Activated CD4-positive, alpha-beta T cell treated with anti-CD3 and anti-CD28 coated beads, Interleukin-2, amount 50 U/mL, for 24 hours (primary cell): ENCODE measurements around the gene B3GALT5.

Experiments used
- DNase-seq, 2 donors: peaks; one replicate each; pipeline ENCODE4 v3.0.0-alpha.2; 2020; ENCODE audit warnings: low read depth in 1 of 2, low spot score in 1 of 2

Gene B3GALT5

GRCh38 chr21:39604951-39605350, 7.8 kb upstream of the B3GALT5 start:
- no peak for DNase-seq

GRCh38 chr21:39610703-39611102, 2.0 kb upstream of the B3GALT5 start:
- DNase-seq, result no peak

GRCh38 chr21:39611551-39612190, 1.1 kb upstream of the B3GALT5 start:
- DNase-seq, result no peak

DNA sequence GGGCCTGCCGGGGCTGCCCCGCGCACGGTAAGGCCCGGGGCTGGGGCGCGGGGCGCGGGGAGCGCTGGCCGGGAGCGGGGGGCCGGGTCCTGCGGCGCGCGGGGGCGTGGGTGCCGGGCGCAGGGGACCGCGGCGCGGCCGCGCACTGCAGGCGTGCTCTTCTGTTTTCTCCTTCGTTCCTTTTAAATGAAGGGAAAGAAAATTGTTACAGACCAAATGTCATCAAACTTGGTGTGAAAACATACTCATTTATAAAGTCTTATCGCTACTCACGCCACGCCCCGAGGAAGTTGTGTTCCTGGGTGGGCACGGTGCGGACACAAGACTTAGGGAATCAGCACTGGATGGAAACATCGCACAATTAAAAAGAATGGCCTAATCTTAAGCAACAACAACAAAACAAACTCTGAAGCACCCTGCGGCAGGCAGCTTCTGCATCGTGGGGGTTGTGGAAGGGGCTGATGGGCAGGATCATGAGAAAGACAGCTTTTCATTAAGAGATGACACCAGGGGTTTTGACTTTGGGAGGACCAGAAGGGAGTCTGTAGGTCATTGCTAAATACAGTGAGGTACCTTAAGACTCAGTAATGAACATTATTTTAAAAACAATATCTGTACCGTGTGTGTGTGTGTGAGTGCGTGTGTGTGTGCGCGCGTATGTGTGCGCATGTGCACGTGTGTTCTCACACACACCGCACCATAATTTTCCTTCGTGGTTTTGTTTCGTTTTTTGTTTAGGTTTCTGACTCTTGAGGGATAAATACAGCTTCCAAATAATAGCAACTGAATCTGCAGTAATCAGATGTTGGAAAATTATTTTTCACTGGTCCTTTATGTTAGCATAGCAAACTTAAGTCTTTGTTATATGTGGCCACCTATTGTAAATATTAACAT, 548 bp downstream of the B3GALT5 start:
- DNase-seq, result no peak

DNA sequence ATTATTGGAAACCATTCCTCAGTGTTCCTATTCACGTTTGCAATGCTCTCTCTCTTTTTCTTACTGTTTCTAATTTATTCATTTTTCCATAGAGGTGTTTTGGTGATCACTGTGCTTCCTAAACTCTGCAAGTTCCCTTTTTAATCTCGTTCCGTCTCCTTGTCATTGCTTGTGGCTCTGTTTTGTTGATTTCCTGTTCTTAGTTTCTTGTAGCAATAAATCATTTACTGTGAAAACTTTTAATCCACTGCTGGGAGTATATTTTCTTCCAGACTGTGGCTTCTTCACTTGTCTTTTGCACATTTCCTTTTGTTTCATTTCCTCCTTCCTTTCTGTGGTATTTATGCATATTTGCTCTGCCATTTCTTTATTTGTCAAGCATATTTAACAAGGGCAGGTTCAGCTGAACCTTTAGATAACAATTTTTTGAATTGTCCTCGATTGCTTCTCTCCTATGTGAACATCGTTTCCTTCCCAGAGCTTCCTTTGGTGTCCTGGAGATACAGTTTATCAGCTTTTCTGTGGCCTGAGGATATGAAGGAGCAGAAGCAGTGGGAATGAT, 3.6 kb downstream of the B3GALT5 start:
- no peak for DNase-seq

GRCh38 chr21:39620856-39621255, 8.1 kb downstream of the B3GALT5 start:
- DNase-seq, result no peak

DNA sequence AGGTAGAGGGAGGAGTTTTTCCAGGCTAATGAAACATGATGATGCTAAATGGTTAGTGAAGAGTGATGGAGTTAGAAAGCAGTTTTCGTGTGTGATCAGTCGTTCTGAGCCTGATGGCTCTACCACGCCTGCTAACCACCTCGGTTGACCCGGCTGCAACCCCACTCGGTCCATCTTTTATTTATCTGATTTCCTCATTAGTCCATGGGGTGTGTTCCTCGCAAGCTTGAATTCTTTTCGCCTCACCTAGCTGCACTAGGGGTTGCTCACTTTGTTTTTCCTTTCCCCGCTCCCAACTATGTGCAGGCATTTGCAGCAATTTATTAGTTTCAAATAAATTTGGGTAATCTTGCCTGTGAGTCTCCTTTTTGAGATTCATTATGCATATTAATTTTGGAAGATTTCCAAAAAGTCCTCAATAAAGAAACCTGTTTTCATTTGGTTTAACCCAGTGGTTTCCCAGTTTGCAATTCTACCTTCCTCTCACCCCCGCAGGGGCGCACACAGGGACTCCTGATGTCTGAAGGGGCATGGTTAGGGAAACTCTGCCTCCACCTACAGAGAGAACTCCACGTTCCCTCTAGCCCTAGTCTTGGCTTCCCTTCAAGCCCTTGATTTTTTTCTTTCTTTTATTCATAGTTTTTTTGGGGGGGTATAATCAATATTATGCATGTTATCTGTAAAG, 12.6 kb downstream of the B3GALT5 start:
- DNase-seq, result no peak

- DNase-seq, result no peak
These were observed 15.6 kb downstream of the B3GALT5 start for GRCh38 chr21:39628385-39628784.

GRCh38 chr21:39630191-39630591, 17.5 kb downstream of the B3GALT5 start:
- no peak for DNase-seq

- no peak for DNase-seq
These were observed 18.1 kb downstream of the B3GALT5 start for GRCh38 chr21:39630827-39631226.

DNA sequence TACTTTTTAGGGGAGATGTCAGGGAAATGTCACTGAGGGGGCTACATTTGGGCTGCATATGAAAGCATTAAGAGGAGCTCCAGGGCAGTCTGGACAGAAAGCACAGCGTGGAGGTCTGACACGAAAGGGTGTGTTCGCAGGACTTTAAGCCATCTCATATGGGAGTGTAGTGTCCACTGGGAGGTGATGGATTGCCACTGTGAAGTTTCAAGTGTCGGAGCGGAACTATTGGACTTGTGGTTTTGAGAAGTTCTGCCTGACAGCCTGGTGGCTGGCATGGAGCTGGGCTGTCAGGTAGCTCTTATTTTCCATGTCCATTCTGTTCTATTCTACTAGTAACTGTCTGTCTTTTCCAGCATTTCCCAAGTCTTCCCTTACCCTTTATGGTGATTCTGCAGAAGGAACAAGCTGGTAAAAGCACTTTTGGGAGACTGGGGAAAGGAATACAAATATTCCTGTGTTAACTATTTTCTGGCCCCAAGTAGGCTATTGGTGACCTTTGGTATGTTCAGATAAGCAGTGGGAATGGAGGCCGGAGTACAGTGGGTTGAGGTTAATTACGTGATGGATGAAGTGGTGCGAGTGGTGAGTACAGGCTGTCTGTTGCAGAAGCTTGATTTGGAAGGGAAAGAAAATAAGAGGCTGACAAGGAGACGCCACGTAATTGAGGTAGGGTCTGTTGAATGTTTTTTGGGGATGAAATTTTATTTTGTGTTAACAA, 19.3 kb downstream of the B3GALT5 start:
- DNase-seq, result no peak

- DNase-seq, result no peak
These were observed 20.2 kb downstream of the B3GALT5 start for GRCh38 chr21:39632796-39633442.

DNA sequence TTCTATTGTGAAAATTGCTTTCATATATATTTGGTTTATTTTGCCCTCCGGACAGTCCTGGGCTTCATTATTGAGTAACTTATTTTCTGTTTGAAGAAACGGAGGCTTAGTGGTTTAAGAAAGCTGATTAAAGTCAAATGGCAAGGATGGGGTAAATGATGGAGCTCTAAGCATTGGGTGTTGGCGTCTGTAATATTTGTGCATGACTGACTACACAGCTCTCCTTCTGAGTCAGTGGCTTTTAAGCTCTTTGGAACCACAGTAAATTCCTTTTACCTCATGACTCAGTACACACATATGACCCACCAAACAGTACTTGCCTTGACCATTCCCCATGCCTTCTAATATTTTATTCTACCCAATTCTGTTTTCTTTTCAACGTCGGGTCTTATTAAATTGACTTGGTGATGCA, 21.0 kb downstream of the B3GALT5 start:
- DNase-seq, result no peak

DNA sequence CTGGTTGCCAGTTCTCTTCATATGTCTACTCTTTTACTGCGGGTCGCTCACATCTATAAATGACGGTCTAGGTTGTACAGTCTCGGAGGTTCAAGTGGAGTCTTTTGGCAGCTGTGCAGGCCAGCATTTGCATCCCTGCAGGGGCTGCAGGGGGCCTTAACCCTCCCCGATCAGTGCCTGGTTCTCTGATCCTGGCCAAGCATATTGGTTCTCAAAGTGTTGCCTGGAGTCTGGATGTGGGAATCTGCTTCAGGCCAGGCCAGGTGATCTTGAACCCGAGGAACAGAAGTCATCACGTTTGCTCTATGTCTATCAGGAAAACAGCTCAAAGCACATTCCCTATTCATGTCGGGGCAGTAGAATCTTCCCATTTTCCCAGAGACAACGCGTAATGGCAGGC, 21.8 kb downstream of the B3GALT5 start:
- DNase-seq, result no peak

GRCh38 chr21:39637197-39637970, 24.6 kb downstream of the B3GALT5 start:
- DNase-seq, result no peak

DNA sequence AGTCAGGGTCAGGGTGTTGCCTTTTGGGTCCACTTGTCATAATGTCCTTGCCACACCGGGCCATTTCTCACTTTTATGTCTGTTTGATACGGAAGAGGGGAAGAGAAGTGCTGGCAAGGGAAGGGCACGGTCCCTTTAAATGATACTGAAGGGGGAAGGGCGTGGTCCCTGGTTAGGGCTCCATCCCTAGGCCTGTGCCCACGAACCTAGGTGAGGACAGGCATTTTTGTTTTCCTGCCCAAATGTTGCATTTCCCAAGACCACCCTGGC, 25.2 kb downstream of the B3GALT5 start:
- DNase-seq, result no peak

DNA sequence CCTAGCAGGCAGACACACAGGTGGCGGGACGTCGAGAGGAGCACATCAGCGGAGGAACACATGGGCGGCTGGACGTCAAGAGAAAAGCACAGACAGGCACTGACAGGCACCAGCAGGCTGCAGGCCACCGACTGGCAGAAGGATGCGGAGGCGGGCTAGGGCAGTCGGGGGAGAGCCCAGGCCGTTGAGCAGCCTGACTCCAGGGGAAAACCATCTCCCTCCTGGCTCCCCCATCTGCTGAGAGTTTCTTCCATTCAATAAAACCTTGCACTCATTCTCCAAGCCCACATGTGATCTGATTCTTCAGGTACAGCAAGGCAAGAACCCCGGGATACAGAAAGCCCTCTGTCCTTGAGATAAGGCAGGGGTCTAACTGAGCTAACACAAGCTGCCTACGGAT, 25.5 kb downstream of the B3GALT5 start:
- no peak for DNase-seq

DNA sequence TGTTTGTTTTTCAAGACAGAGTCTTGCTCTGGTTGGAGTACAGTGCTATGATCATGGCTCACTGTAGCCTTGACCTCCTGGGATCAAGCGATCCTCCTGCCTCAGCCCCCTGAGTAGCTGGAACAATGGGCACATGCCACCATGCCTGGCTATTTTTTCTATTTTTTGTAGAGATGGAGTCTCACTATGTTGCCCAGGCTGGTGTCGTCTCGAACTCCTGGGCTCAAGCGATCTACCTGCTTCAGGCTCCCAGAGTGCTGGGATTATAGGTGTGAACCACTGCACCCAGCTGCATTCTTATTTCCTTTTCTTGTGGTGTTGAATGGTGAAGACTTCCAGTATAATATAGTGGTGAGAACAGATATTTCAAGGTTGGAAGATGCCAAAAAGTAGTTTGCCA, 28.0 kb downstream of the B3GALT5 start:
- no peak for DNase-seq

DNA sequence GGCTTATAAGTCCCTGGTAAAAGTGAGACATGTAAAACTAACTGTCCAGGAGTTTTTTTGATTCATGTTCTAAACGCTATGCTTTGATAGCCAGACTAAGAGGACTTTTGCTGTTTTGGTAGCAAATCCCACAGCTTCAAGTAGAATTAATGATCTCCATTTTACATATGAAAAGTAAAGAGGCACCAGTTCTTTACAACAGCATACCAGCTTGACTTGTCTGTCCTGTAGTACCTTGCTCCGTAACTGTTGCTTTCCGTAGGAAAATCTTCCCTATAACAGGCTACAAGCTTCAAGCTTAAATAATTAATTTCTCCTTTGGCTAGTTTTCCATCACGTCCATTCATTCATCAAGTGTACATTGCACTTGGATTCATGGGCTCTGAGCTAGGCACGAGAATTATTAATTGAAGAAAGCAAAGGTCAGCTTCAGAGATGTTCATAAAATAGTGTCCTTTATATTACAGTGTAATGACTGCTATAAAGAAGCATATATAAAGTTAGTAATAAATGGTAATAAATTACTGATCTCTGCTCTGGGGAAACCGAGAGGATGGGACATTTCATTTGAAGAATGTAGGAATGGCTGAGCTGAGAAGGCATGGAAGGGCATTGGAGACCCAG, 29.2 kb downstream of the B3GALT5 start:
- no peak for DNase-seq
